ENCODE results near the gene ITPR1.

GRCh38 chr3:4774531-4774930 is 281.4 kb downstream of the ITPR1 start:
- TF ChIP-seq CTCF (conservative IDR thresholded peaks at IDR 0.05; ENCODE audit: low read depth, low read length) (no peak), EZH2 (IDR thresholded peaks at IDR 0.05; ENCODE audit: low read length, unreplicated experiment) (no peak)
